Stomach (tissue), 4 donors: ENCODE data around the gene KIT.

Experiments used
- CTCF ChIP-seq, 7 experiments: fragments of 450-650 bp in 4 of 7; fragments of 200-600 bp in 3 of 7; sonication (generic) in 3 of 7; IDR thresholded peaks; one replicate each; pipeline ENCODE4 v1.5.1; 2016 to 2019; ENCODE audit warnings: antibody characterized with exemption in 7 of 7, control low read depth in 2 of 7, mild to moderate bottlenecking in 1 of 7
- EP300 ChIP-seq: sonication (generic); formaldehyde crosslinking; IDR thresholded peaks from one replicate; pipeline ENCODE4 v1.6.1; 2017; ENCODE audit warnings: antibody characterized with exemption
- POLR2A ChIP-seq, 4 donors: fragments of 450-650 bp; IDR thresholded peaks; one replicate each; pipeline ENCODE4 v1.6.1; 2016; ENCODE audit warnings: antibody characterized with exemption in 4 of 4, control low read depth in 2 of 4, mild to moderate bottlenecking in 1 of 4, moderate library complexity in 1 of 4

- TF ChIP-seq CTCF (IDR thresholded peaks at IDR 0.05), result no peak
- TF ChIP-seq EP300, result no peak
- no peak for TF ChIP-seq POLR2A (IDR thresholded peaks at IDR 0.05)
Measured at GRCh38 chr4:54609310-54609709, 48.4 kb upstream of the KIT start.
